Endothelial cell of umbilical vein (primary cell): ENCODE data around the gene CTNNA2. TPM values are rescaled to one million over a fixed set of nuclear protein-coding genes. Genes with fewer than 3 reads are reported as not detected.

ENCODE experiments used
- BruUV-seq: library from RNA; stranded (reverse); fragments of 400-500 nt; replicated peaks from 2 replicates; lab custom pipeline; 2021; lab: Mats Ljungman, UMichigan
- CTCF ChIA-PET: fragments of 300-600, 350-600 bp; sonication (Branson Sonifier 250); formaldehyde crosslinking; loops from one replicate; lab custom pipeline; 2021; ENCODE audit warnings: antibody characterized with exemption, inconsistent platforms; lab: Charles Lee
- POLR2A ChIA-PET: fragments of 300-600, 350-600 bp; sonication (Branson Sonifier 250); formaldehyde crosslinking; loops from one replicate; lab custom pipeline; 2021; ENCODE audit warnings: antibody characterized with exemption, inconsistent platforms; lab: Charles Lee
- DNase-seq: peaks from one replicate; pipeline ENCODE4 v3.0.0-alpha.2; 2011; ENCODE audit warnings: low read depth, low spot score
- FAIRE-seq: peaks from 2 replicates; lab custom pipeline; 2011; peaks lifted over from hg19 to GRCh38; lab: Jason Lieb, UNC
- H2AFZ ChIP-seq: 2 replicates; pipeline ENCODE4 v1.6.0; 2012; ENCODE audit warnings: low read depth, low read length, control low read depth, inconsistent platforms
- H3K27ac ChIP-seq: 2 replicates; pipeline ENCODE4 v1.5.1; 2011; ENCODE audit warnings: low read depth, mild to moderate bottlenecking, control low read depth, low read length, moderate library complexity; ENCODE audit not compliant: insufficient read depth
- H3K27me3 ChIP-seq, 2 experiments: 2 replicates each; pipeline versions ENCODE4 v1.6.0 to v1.6.1; 2011; ENCODE audit warnings: low read length in 2 of 2, mixed read lengths in 1 of 2; ENCODE audit not compliant: control insufficient read depth in 2 of 2, insufficient read depth in 2 of 2
- H3K36me3 ChIP-seq, 2 experiments: 2 replicates in 1 of 2; 3 replicates in 1 of 2; pipeline ENCODE4 v1.5.1; 2011; ENCODE audit warnings: low read length in 2 of 2, mild to moderate bottlenecking in 1 of 2, moderate library complexity in 1 of 2; ENCODE audit not compliant: control insufficient read depth in 2 of 2, insufficient read depth in 2 of 2; ENCODE audit errors: extremely low read depth in 1 of 2
- H3K4me1 ChIP-seq: 3 replicates; pipeline ENCODE4 v1.5.1; 2011; ENCODE audit warnings: mild to moderate bottlenecking, low read length; ENCODE audit not compliant: control insufficient read depth, insufficient read depth; ENCODE audit errors: extremely low read depth
- H3K4me2 ChIP-seq: 2 replicates; pipeline ENCODE4 v1.6.1; 2011; ENCODE audit warnings: low read length, control low read depth, mixed read lengths; ENCODE audit not compliant: insufficient read depth
- H3K4me3 ChIP-seq, 3 experiments: fragments of 200-600 bp in 1 of 3; sonication (generic), shearing (Covaris generic) in 1 of 3; replicated peaks in 1 of 3; 2 replicates each; pipeline ENCODE4 v1.5.1; 2011 to 2016; ENCODE audit warnings: control low read depth in 3 of 3, low read length in 3 of 3, mild to moderate bottlenecking in 2 of 3, inconsistent platforms in 1 of 3, low read depth in 1 of 3, moderate library complexity in 1 of 3; ENCODE audit not compliant: insufficient read depth in 1 of 3
- H3K79me2 ChIP-seq: 2 replicates; pipeline ENCODE4 v1.6.0; 2012; ENCODE audit warnings: low read length, inconsistent platforms; ENCODE audit not compliant: control insufficient read depth, insufficient read depth
- H3K9ac ChIP-seq: replicated peaks from 2 replicates; pipeline ENCODE3; 2011; ENCODE audit warnings: low read length, control low read depth; ENCODE audit not compliant: insufficient read depth; ENCODE audit errors: extremely low read depth
- H3K9me1 ChIP-seq: replicated peaks from 3 replicates; pipeline ENCODE4 v1.6.0; 2011; ENCODE audit warnings: mild to moderate bottlenecking, low read length; ENCODE audit not compliant: control insufficient read depth, insufficient read depth; ENCODE audit errors: extremely low read depth
- H3K9me3 ChIP-seq: replicated peaks from 2 replicates; pipeline ENCODE4 v1.5.1; 2012; ENCODE audit warnings: low read length, inconsistent platforms; ENCODE audit not compliant: control insufficient read depth, insufficient read depth
- H4K20me1 ChIP-seq: replicated peaks from 2 replicates; pipeline ENCODE3; 2011; ENCODE audit warnings: mild to moderate bottlenecking, low read length; ENCODE audit not compliant: control insufficient read depth, insufficient read depth; ENCODE audit errors: extremely low read depth
- EZH2 ChIP-seq: IDR thresholded peaks from 2 replicates; pipeline ENCODE4 v1.6.1; 2012; ENCODE audit warnings: borderline replicate concordance, low read depth, mild to moderate bottlenecking, moderate library complexity, low read length, inconsistent platforms; ENCODE audit not compliant: severe bottlenecking
- FOS ChIP-seq: IDR thresholded peaks from 2 replicates; pipeline ENCODE4 v1.6.1; 2011; ENCODE audit warnings: mild to moderate bottlenecking, low read length, moderate library complexity, borderline replicate concordance; ENCODE audit not compliant: insufficient read depth
- GATA2 ChIP-seq: IDR thresholded peaks from 2 replicates; pipeline ENCODE4 v1.7.0; 2011; ENCODE audit warnings: low read depth, mild to moderate bottlenecking, moderate library complexity, mixed read lengths, low read length; ENCODE audit not compliant: insufficient read length, insufficient read depth
- JUN ChIP-seq: IDR thresholded peaks from 2 replicates; pipeline ENCODE4 v1.6.1; 2011; ENCODE audit warnings: borderline replicate concordance, low read depth; ENCODE audit not compliant: insufficient read length, insufficient read depth
- MAX ChIP-seq: IDR thresholded peaks from 2 replicates; pipeline ENCODE4 v1.6.1; 2011; ENCODE audit not compliant: insufficient read depth, insufficient read length
- MYC ChIP-seq: IDR thresholded peaks from one replicate; pipeline ENCODE4 v1.6.1; 2011; ENCODE audit warnings: mild to moderate bottlenecking, low read depth, low read length
- POLR2A ChIP-seq: IDR thresholded peaks from 2 replicates; pipeline ENCODE4 v1.6.1; 2012; ENCODE audit warnings: low read depth, mild to moderate bottlenecking, control low read depth, low read length
- POLR2AphosphoS5 ChIP-seq: IDR thresholded peaks from 2 replicates; pipeline ENCODE4 v1.6.1; 2012; ENCODE audit warnings: low read depth, mild to moderate bottlenecking, control low read depth, low read length, moderate library complexity; ENCODE audit not compliant: insufficient read depth
- dilution Hi-C: fragments of 300-500 bp; cut with MboI; formaldehyde crosslinking; loops from one replicate; pipeline ENCODE4 v1.15.0; 2019; ENCODE audit warnings: low sequenced_read_pairs; ENCODE audit not compliant: extremely low pct_ligation_motif_present
- intact Hi-C: fragments of 100-400 bp; cut with micrococcal nuclease; formaldehyde crosslinking; loops from one replicate; pipeline ENCODE4 v1.10.0; 2022
- polyA plus RNA-seq, 4 experiments: library from polyadenylated mRNA; depleted of rRNA in 3 of 4; stranded (reverse) in 3 of 4; unstranded in 1 of 4; fragments of >200 nt; gene quantifications; 2 replicates each; pipeline versions ENCODE4 v1.2.1 to v1.2.3, GENCODE V29; 2011 to 2012; ENCODE audit warnings: missing spikeins in 1 of 4
- total RNA-seq: library from RNA; stranded (reverse); gene quantifications from 2 replicates; pipeline ENCODE4 v1.2.3, GENCODE V29; 2021
- TF ChIP-seq, protein P1 (sequence below), 2 donors: IDR thresholded peaks; 1 replicate in 1 of 2; 2 replicates in 1 of 2; pipeline ENCODE4 v1.5.1; 2011; ENCODE audit warnings: low read length in 2 of 2, mild to moderate bottlenecking in 2 of 2, moderate library complexity in 2 of 2, control low read depth in 1 of 2, inconsistent platforms in 1 of 2, low read depth in 1 of 2; ENCODE audit not compliant: insufficient read depth in 1 of 2; ENCODE audit errors: extremely low read depth in 1 of 2

Gene CTNNA2
- total and polyA plus RNA-seq, 2 donors (not counting 3 experiments of a cell fraction or from before 2014, with no cell fraction given): not detected

DNA sequence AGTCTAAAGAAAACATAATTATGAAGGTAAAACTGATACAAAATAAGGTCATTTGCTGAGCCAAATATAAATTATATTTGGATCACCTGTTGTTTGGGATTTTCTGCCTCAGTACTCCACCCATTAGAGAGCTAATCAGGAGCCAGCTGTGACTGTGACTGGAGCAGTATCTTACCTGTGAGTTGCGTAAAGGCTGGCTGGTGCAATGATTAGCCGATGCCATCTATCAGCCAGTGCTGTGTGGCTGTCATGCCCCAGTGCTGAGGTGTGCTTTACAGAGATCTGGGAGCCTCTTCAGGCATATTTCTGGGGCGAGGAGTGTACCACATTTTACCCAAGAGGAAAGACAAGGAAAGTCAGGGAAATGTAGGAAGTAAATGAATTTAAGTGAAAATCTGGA, 599.9 kb downstream of the CTNNA2 start:
- no peak overlapping the region for H3K9ac ChIP-seq
- FAIRE-seq (no peak), DNase-seq (no peak)
- H3K79me2 ChIP-seq: no peaks in the 10 kb centered on the region
- no peaks in the 10 kb centered on the region for H3K27me3 ChIP-seq
- TF ChIP-seq, protein P1, sequence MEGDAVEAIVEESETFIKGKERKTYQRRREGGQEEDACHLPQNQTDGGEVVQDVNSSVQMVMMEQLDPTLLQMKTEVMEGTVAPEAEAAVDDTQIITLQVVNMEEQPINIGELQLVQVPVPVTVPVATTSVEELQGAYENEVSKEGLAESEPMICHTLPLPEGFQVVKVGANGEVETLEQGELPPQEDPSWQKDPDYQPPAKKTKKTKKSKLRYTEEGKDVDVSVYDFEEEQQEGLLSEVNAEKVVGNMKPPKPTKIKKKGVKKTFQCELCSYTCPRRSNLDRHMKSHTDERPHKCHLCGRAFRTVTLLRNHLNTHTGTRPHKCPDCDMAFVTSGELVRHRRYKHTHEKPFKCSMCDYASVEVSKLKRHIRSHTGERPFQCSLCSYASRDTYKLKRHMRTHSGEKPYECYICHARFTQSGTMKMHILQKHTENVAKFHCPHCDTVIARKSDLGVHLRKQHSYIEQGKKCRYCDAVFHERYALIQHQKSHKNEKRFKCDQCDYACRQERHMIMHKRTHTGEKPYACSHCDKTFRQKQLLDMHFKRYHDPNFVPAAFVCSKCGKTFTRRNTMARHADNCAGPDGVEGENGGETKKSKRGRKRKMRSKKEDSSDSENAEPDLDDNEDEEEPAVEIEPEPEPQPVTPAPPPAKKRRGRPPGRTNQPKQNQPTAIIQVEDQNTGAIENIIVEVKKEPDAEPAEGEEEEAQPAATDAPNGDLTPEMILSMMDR (IDR thresholded peaks at IDR 0.05; ENCODE audit: extremely low read depth in 1 of 2, insufficient read depth in 1 of 2, low read depth in 1 of 2, low read length in 2 of 2): no peak
- no peak for TF ChIP-seq EZH2
- TF ChIP-seq GATA2: no peak
- no peak for TF ChIP-seq MYC
- no peak for TF ChIP-seq POLR2A
- TF ChIP-seq JUN: no peak
- no peak for TF ChIP-seq MAX
- TF ChIP-seq POLR2AphosphoS5: no peak
- no peak for TF ChIP-seq FOS
- no peaks in the 10 kb centered on the region for H4K20me1 ChIP-seq
- no TSS peak for BruUV-seq
- no peak overlapping the region for H3K4me2 ChIP-seq
- no peak overlapping the region for H3K27ac ChIP-seq
- no peaks in the 10 kb centered on the region for H3K9me1 ChIP-seq
- intact Hi-C loops (no loop called here), dilution Hi-C loops (no loop called here)
- peaks cover 3% of the 10 kb centered on the region for H3K9me3 ChIP-seq
- H3K4me1 ChIP-seq: no peaks in the 10 kb centered on the region
- no peaks in the 10 kb centered on the region for H3K36me3 ChIP-seq
- POLR2A ChIA-PET: no interaction called here
- H2AFZ ChIP-seq: no peak overlapping the region
- H3K4me3 ChIP-seq: no peak overlapping the region
- CTCF ChIA-PET: no interaction called here
